ENCODE measurements around the gene POLQ. TPM values are rescaled to one million over a fixed set of nuclear protein-coding genes. Genes with fewer than 3 reads are reported as not detected.
"Not testable (repeated sequence)": the region's sequence is repeated elsewhere in the genome, so short reads cannot be mapped to it uniquely, and the experiment has no call there.

Gene POLQ
- total and polyA plus RNA-seq, 2 of the 4 experiments (the other 2 are of a cell fraction), result 1.8 to 5.0 TPM

GRCh38 chr3:121593806-121594205, 48.0 kb upstream of the POLQ start:
- intact Hi-C loops (cut with micrococcal nuclease); DNase-seq; H3K4me3 ChIP-seq (ENCODE audit: insufficient read depth, low read depth, low read length); H2AK5ac ChIP-seq (ENCODE audit: low read depth, low read length); H3K56ac ChIP-seq (ENCODE audit: extremely low read depth, insufficient read depth, low read length); H2AK9ac ChIP-seq (replicated peaks; ENCODE audit: low read depth, low read length, poor library complexity); CTCF ChIA-PET; H3K4me2 ChIP-seq (ENCODE audit: low read depth, low read length); H4K20me1 ChIP-seq (ENCODE audit: insufficient read depth, low read length); ATAC-seq (ENCODE audit: low read depth); H2AFZ ChIP-seq (replicated peaks; ENCODE audit: low read length, poor library complexity); H3K23ac ChIP-seq (ENCODE audit: low read depth, low read length); H4K91ac ChIP-seq (ENCODE audit: insufficient read depth, low read depth, low read length); H3K9me1 ChIP-seq (ENCODE audit: insufficient read depth, low read length); H3K27ac ChIP-seq (ENCODE audit: insufficient read depth, low read length); H3K18ac ChIP-seq (ENCODE audit: low read depth, low read length); dilution Hi-C loops (cut with HindIII; ENCODE audit: low sequenced_read_pairs, unreplicated experiment); H4K5ac ChIP-seq (ENCODE audit: low read depth, low read length); H3K27me3 ChIP-seq (ENCODE audit: control insufficient read depth, insufficient read depth, low read length); H3K9ac ChIP-seq (ENCODE audit: low read depth, low read length); H4K8ac ChIP-seq (ENCODE audit: low read depth in 2 of 2, low read length in 2 of 2); POLR2A ChIA-PET (ENCODE audit: unreplicated experiment); BruUV-seq (replicated peaks); H3K4me1 ChIP-seq (ENCODE audit: control insufficient read depth, insufficient read depth, low read length); in situ Hi-C loops (cut with MboI; ENCODE audit: low sequenced_read_pairs); H3K36me3 ChIP-seq (ENCODE audit: control insufficient read depth, insufficient read depth, low read length); H3K9me3 ChIP-seq (ENCODE audit: control insufficient read depth, insufficient read depth, low read length); H3K79me1 ChIP-seq (ENCODE audit: low read depth in 1 of 2, low read length in 2 of 2); H3K4ac ChIP-seq (ENCODE audit: low read depth, low read length); H2BK15ac ChIP-seq (ENCODE audit: low read depth, low read length); H3K14ac ChIP-seq (replicated peaks; ENCODE audit: low read depth, low read length); H2BK20ac ChIP-seq (ENCODE audit: low read depth, low read length); H2BK120ac ChIP-seq (ENCODE audit: low read depth, low read length); H2BK5ac ChIP-seq (ENCODE audit: low read depth, low read length, poor library complexity, severe bottlenecking): not testable (repeated sequence)
- WGBS, 2 experiments (ENCODE audit: extremely low coverage in 2 of 2, insufficient read length in 1 of 2), result no CpG with 5 or more reads among the region's 4 CpGs

Data from IMR-90 (cell line).